Smooth muscle cell (in vitro differentiated cells): Measurements from ENCODE around the gene RAI14. TPM values are rescaled to one million over a fixed set of nuclear protein-coding genes. Genes with fewer than 3 reads are reported as not detected.

Experiments used
- DNase-seq: peaks from one replicate; lab custom pipeline; 2025; ENCODE audit not compliant: unreplicated experiment; lab: John Stamatoyannopoulos, UW
- H2AFZ ChIP-seq: fragments of 200-600 bp; sonication (generic); 2 replicates; pipeline ENCODE4 v1.6.0; 2016; ENCODE audit warnings: antibody characterized with exemption, low read depth, mild to moderate bottlenecking
- H3F3A ChIP-seq: fragments of 200-600 bp; sonication (generic); 2 replicates; pipeline ENCODE4 v1.6.0; 2017; ENCODE audit warnings: antibody characterized with exemption, low read depth
- H3K27ac ChIP-seq: fragments of 200-600 bp; sonication (generic); 2 replicates; pipeline ENCODE4 v1.5.1; 2016; ENCODE audit warnings: low read depth, mild to moderate bottlenecking
- H3K27me3 ChIP-seq: fragments of 200-600 bp; sonication (generic); 2 replicates; pipeline ENCODE4 v1.6.1; 2016; ENCODE audit warnings: low read depth, mild to moderate bottlenecking
- H3K36me3 ChIP-seq: fragments of 200-600 bp; sonication (generic); 2 replicates; pipeline ENCODE4 v1.5.1; 2016; ENCODE audit warnings: low read depth
- H3K4me1 ChIP-seq: fragments of 200-600 bp; sonication (generic); 2 replicates; pipeline ENCODE4 v1.5.1; 2016; ENCODE audit warnings: low read depth
- H3K4me2 ChIP-seq: fragments of 200-600 bp; sonication (generic); 2 replicates; pipeline ENCODE4 v1.6.0; 2016; ENCODE audit warnings: mild to moderate bottlenecking
- H3K4me3 ChIP-seq: fragments of 200-600 bp; sonication (generic); 2 replicates; pipeline ENCODE4 v1.5.1; 2016; ENCODE audit warnings: mild to moderate bottlenecking
- H3K79me2 ChIP-seq: fragments of 200-600 bp; sonication (generic); 2 replicates; pipeline ENCODE4 v1.6.0; 2016; ENCODE audit warnings: low read depth, mild to moderate bottlenecking
- H3K9ac ChIP-seq: fragments of 200-600 bp; sonication (generic); 2 replicates; pipeline ENCODE4 v1.6.0; 2016; ENCODE audit warnings: low read depth
- H3K9me3 ChIP-seq: fragments of 200-600 bp; sonication (generic); replicated peaks from 2 replicates; pipeline ENCODE4 v1.5.1; 2016; ENCODE audit warnings: low read depth
- H4K20me1 ChIP-seq: fragments of 200-600 bp; sonication (generic); 2 replicates; pipeline ENCODE4 v1.6.0; 2016; ENCODE audit warnings: low read depth
- CTCF ChIP-seq: fragments of 200-600 bp; sonication (generic); IDR thresholded peaks from 2 replicates; pipeline ENCODE4 v1.5.1; 2017; ENCODE audit warnings: borderline replicate concordance, mild to moderate bottlenecking, antibody characterized with exemption; ENCODE audit not compliant: insufficient read depth, poor library complexity, severe bottlenecking
- WGBS: methylation state at CpG from one replicate; pipeline ENCODE4 v1.1.7; 2016; ENCODE audit warnings: low lambda C conversion rate; 5-methylcytosine and 5-hydroxymethylcytosine counted together
- polyA plus RNA-seq: library from polyadenylated mRNA; unstranded; fragments of >200 nt; fragmentation: Nextera tagmentation; extraction: Ambion mirVana; gene quantifications from 2 replicates; pipeline ENCODE4 v1.2.1, GENCODE V29; 2016
- total RNA-seq: library from RNA; depleted of rRNA; stranded (reverse); fragments of >200 nt; gene quantifications from 2 replicates; pipeline ENCODE4 v1.2.3, GENCODE V29; 2014

RAI14 gene
- total and polyA plus RNA-seq, 2 experiments from 2014 or later, result 111 to 209 TPM

GRCh38 chr5:34843497-34843896 lies 187.4 kb downstream of the RAI14 start:
- Histone ChIP-seq H3K4me1 (no peaks in the 10 kb centered on the region), H3K79me2 (no peaks in the 10 kb centered on the region), H3K9me3 (no peaks in the 10 kb centered on the region), H3K4me2 (no peak overlapping the region), H3K27ac (no peak overlapping the region), H3K4me3 (no peak overlapping the region), H3K27me3 (no peaks in the 10 kb centered on the region), H3K9ac (no peak overlapping the region), H4K20me1 (no peaks in the 10 kb centered on the region), H3K36me3 (no peaks in the 10 kb centered on the region), H3F3A (peaks cover 2% of the 10 kb centered on the region), H2AFZ (no peak overlapping the region)
- TF ChIP-seq CTCF, result no peak
- no peak for DNase-seq
- WGBS, result 96% methylated on average over 2 of the region's 2 CpGs

GRCh38 chr5:34844106-34844505 lies 188.0 kb downstream of the RAI14 start:
- Histone ChIP-seq H3K9me3 (no peaks in the 10 kb centered on the region), H2AFZ (no peak overlapping the region), H3K27ac (no peak overlapping the region), H3K4me2 (no peak overlapping the region), H3K4me3 (no peak overlapping the region), H3K9ac (no peak overlapping the region), H4K20me1 (no peaks in the 10 kb centered on the region), H3K4me1 (no peaks in the 10 kb centered on the region), H3K36me3 (no peaks in the 10 kb centered on the region), H3K27me3 (no peaks in the 10 kb centered on the region), H3K79me2 (no peaks in the 10 kb centered on the region), H3F3A (no peaks in the 10 kb centered on the region)
- no peak for TF ChIP-seq CTCF
- WGBS, result 89% methylated on average over 3 of the region's 3 CpGs
- DNase-seq, result no peak

GRCh38 chr5:34844999-34845398 lies 188.9 kb downstream of the RAI14 start:
- Histone ChIP-seq H3K4me1 (no peaks in the 10 kb centered on the region), H3K27ac (no peak overlapping the region), H3K9me3 (no peaks in the 10 kb centered on the region), H3K27me3 (no peaks in the 10 kb centered on the region), H3K79me2 (no peaks in the 10 kb centered on the region), H3K4me3 (no peak overlapping the region), H2AFZ (no peak overlapping the region), H3K36me3 (no peaks in the 10 kb centered on the region), H3F3A (no peaks in the 10 kb centered on the region), H4K20me1 (no peaks in the 10 kb centered on the region), H3K4me2 (no peak overlapping the region), H3K9ac (no peak overlapping the region)
- 67% methylated on average over 4 of the region's 4 CpGs for WGBS
- no peak for TF ChIP-seq CTCF
- DNase-seq, result no peak

GRCh38 chr5:34847056-34847455 lies 190.9 kb downstream of the RAI14 start:
- no peaks in the 10 kb centered on the region for H3K27me3 ChIP-seq
- H3K4me3 ChIP-seq, result no peak overlapping the region
- no peak overlapping the region for H3K4me2 ChIP-seq
- H3K79me2 ChIP-seq, result no peaks in the 10 kb centered on the region
- H3F3A ChIP-seq, result no peaks in the 10 kb centered on the region
- H3K4me1 ChIP-seq, result no peaks in the 10 kb centered on the region
- H3K27ac ChIP-seq, result no peak overlapping the region
- H3K9me3 ChIP-seq, result no peaks in the 10 kb centered on the region
- no peaks in the 10 kb centered on the region for H3K36me3 ChIP-seq
- no peak overlapping the region for H3K9ac ChIP-seq
- no peaks in the 10 kb centered on the region for H4K20me1 ChIP-seq
- H2AFZ ChIP-seq, result no peak overlapping the region
- no peak for TF ChIP-seq CTCF
- no peak for DNase-seq
